ENCODE results near the gene ENPP6.

The ENPP6 gene

DNA sequence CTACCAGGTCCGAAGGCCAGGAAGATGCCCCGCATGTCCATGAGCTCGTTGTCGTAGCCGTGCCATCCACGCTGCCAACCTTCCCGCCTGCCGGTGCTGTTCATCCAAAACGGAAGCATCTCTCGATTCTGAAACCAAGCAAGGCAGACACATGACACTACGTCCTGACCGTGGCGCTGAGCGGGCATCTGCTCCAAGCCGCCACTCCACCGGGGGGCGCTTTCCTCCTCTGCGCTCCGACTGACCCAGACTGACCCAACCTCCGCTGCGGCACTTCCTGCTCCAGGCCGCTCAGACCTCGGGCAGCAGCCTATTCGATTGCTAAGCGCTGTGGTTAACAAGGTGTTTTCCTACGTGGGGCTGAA, 120.5 kb downstream of the ENPP6 start:
- ATAC-seq = no peak
- TF ChIP-seq TCF4 (CRISPR knock-in tag; IDR thresholded peaks at IDR 0.05; ENCODE audit: borderline replicate concordance) = no peak
- no peak for TF ChIP-seq ZNF565 (CRISPR knock-in tag; conservative IDR thresholded peaks at IDR 0.05; ENCODE audit: low read depth)
- TF ChIP-seq, protein P1, sequence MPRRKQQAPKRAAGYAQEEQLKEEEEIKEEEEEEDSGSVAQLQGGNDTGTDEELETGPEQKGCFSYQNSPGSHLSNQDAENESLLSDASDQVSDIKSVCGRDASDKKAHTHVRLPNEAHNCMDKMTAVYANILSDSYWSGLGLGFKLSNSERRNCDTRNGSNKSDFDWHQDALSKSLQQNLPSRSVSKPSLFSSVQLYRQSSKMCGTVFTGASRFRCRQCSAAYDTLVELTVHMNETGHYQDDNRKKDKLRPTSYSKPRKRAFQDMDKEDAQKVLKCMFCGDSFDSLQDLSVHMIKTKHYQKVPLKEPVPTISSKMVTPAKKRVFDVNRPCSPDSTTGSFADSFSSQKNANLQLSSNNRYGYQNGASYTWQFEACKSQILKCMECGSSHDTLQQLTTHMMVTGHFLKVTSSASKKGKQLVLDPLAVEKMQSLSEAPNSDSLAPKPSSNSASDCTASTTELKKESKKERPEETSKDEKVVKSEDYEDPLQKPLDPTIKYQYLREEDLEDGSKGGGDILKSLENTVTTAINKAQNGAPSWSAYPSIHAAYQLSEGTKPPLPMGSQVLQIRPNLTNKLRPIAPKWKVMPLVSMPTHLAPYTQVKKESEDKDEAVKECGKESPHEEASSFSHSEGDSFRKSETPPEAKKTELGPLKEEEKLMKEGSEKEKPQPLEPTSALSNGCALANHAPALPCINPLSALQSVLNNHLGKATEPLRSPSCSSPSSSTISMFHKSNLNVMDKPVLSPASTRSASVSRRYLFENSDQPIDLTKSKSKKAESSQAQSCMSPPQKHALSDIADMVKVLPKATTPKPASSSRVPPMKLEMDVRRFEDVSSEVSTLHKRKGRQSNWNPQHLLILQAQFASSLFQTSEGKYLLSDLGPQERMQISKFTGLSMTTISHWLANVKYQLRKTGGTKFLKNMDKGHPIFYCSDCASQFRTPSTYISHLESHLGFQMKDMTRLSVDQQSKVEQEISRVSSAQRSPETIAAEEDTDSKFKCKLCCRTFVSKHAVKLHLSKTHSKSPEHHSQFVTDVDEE (CRISPR knock-in tag; IDR thresholded peaks at IDR 0.05) = no peak
- no peak for TF ChIP-seq ZFP30 (CRISPR knock-in tag; IDR thresholded peaks at IDR 0.05)
- TF ChIP-seq, protein P2, sequence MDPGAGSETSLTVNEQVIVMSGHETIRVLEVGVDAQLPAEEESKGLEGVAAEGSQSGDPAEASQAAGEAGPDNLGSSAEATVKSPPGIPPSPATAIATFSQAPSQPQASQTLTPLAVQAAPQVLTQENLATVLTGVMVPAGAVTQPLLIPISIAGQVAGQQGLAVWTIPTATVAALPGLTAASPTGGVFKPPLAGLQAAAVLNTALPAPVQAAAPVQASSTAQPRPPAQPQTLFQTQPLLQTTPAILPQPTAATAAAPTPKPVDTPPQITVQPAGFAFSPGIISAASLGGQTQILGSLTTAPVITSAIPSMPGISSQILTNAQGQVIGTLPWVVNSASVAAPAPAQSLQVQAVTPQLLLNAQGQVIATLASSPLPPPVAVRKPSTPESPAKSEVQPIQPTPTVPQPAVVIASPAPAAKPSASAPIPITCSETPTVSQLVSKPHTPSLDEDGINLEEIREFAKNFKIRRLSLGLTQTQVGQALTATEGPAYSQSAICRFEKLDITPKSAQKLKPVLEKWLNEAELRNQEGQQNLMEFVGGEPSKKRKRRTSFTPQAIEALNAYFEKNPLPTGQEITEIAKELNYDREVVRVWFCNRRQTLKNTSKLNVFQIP (CRISPR knock-in tag; IDR thresholded peaks at IDR 0.05; ENCODE audit: borderline replicate concordance, low read depth) = no peak
- TF ChIP-seq SNAI2 (CRISPR knock-in tag; IDR thresholded peaks at IDR 0.05) = no peak
- TF ChIP-seq ESRRG (CRISPR knock-in tag; IDR thresholded peaks at IDR 0.05) = no peak
- no peak for TF ChIP-seq ISL1 (CRISPR knock-in tag; IDR thresholded peaks at IDR 0.05)
- TF ChIP-seq, protein P3, sequence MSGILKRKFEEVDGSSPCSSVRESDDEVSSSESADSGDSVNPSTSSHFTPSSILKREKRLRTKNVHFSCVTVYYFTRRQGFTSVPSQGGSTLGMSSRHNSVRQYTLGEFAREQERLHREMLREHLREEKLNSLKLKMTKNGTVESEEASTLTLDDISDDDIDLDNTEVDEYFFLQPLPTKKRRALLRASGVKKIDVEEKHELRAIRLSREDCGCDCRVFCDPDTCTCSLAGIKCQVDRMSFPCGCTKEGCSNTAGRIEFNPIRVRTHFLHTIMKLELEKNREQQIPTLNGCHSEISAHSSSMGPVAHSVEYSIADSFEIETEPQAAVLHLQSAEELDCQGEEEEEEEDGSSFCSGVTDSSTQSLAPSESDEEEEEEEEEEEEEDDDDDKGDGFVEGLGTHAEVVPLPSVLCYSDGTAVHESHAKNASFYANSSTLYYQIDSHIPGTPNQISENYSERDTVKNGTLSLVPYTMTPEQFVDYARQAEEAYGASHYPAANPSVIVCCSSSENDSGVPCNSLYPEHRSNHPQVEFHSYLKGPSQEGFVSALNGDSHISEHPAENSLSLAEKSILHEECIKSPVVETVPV (CRISPR knock-in tag; IDR thresholded peaks at IDR 0.05) = no peak
- TF ChIP-seq, protein P4, sequence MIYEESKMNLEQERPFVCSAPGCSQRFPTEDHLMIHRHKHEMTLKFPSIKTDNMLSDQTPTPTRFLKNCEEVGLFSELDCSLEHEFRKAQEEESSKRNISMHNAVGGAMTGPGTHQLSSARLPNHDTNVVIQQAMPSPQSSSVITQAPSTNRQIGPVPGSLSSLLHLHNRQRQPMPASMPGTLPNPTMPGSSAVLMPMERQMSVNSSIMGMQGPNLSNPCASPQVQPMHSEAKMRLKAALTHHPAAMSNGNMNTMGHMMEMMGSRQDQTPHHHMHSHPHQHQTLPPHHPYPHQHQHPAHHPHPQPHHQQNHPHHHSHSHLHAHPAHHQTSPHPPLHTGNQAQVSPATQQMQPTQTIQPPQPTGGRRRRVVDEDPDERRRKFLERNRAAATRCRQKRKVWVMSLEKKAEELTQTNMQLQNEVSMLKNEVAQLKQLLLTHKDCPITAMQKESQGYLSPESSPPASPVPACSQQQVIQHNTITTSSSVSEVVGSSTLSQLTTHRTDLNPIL (CRISPR knock-in tag; IDR thresholded peaks at IDR 0.05; ENCODE audit: low read depth) = no peak

DNA sequence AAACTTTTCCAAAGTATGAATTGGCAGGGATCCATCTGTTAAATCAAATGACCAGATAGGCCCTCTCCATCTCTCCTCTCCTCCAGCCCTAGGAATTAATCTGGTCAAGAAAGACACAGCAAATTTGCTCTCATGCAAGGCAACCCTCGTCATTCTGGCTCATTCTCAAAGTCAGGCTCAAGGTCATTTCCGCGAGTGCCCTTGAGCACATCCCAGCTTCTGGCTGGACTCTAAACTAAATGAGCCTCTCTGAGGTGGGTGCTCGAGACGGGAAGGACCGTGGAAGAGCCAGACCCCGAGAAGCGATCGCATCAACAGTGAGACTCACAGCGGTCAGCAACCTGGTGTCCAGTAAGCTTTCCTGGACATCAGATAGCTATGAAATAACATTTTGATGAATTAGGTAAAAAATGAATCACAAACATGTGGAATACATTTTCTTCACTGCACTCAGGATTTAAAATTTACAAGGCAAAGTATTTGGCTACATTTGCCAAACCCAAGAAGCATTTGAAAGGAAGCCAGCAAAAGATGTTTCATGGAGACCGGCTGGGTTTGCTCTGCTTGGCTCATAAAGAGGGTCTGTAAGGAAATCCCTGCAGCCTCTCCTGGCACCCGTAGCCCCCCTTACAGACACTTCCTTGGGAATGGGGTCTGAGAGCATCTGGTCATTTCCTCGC, 121.0 kb downstream of the ENPP6 start:
- TF ChIP-seq, protein P5, sequence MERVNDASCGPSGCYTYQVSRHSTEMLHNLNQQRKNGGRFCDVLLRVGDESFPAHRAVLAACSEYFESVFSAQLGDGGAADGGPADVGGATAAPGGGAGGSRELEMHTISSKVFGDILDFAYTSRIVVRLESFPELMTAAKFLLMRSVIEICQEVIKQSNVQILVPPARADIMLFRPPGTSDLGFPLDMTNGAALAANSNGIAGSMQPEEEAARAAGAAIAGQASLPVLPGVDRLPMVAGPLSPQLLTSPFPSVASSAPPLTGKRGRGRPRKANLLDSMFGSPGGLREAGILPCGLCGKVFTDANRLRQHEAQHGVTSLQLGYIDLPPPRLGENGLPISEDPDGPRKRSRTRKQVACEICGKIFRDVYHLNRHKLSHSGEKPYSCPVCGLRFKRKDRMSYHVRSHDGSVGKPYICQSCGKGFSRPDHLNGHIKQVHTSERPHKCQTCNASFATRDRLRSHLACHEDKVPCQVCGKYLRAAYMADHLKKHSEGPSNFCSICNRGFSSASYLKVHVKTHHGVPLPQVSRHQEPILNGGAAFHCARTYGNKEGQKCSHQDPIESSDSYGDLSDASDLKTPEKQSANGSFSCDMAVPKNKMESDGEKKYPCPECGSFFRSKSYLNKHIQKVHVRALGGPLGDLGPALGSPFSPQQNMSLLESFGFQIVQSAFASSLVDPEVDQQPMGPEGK (CRISPR knock-in tag; IDR thresholded peaks at IDR 0.05; ENCODE audit: borderline replicate concordance) = no peak
- TF ChIP-seq ZFP3 (CRISPR knock-in tag; IDR thresholded peaks at IDR 0.05) (no peak), ZC3H10 (CRISPR knock-in tag; IDR thresholded peaks at IDR 0.05) (no peak), TCF4 (CRISPR knock-in tag; IDR thresholded peaks at IDR 0.05; ENCODE audit: borderline replicate concordance) (no peak), TOX (CRISPR knock-in tag; IDR thresholded peaks at IDR 0.05; ENCODE audit: borderline replicate concordance) (no peak), GLIS3 (CRISPR knock-in tag; IDR thresholded peaks at IDR 0.05) (no peak), PPARA (CRISPR knock-in tag; IDR thresholded peaks at IDR 0.05; ENCODE audit: borderline replicate concordance) (no peak), SNAI2 (CRISPR knock-in tag; IDR thresholded peaks at IDR 0.05) (no peak), ZNF8 (CRISPR knock-in tag; IDR thresholded peaks at IDR 0.05) (no peak), ISL1 (CRISPR knock-in tag; IDR thresholded peaks at IDR 0.05) (no peak), ZNF565 (CRISPR knock-in tag; conservative IDR thresholded peaks at IDR 0.05; ENCODE audit: low read depth) (no peak), ZFP30 (CRISPR knock-in tag; IDR thresholded peaks at IDR 0.05) (no peak), ZNF70 (CRISPR knock-in tag; IDR thresholded peaks at IDR 0.05) (no peak), ARNTL (CRISPR knock-in tag; IDR thresholded peaks at IDR 0.05; ENCODE audit: borderline replicate concordance, low read depth) (no peak), OSR1 (CRISPR knock-in tag; IDR thresholded peaks at IDR 0.05) (no peak), ESRRG (CRISPR knock-in tag; IDR thresholded peaks at IDR 0.05) (no peak)
- TF ChIP-seq, protein P3 (CRISPR knock-in tag; IDR thresholded peaks at IDR 0.05) = no peak
- TF ChIP-seq, protein P4 (CRISPR knock-in tag; IDR thresholded peaks at IDR 0.05; ENCODE audit: low read depth) = no peak
- TF ChIP-seq, protein P1 (CRISPR knock-in tag; IDR thresholded peaks at IDR 0.05) = no peak
- TF ChIP-seq, protein P2 (CRISPR knock-in tag; IDR thresholded peaks at IDR 0.05; ENCODE audit: borderline replicate concordance, low read depth) = no peak
- ATAC-seq = no peak
